ENCODE results near the gene SPRYD3. TPM values are rescaled to one million over a fixed set of nuclear protein-coding genes. Genes with fewer than 3 reads are reported as not detected.

The SPRYD3 gene
- total and polyA plus RNA-seq, 2 of the 4 experiments (the other 2 are of a cell fraction) = 25.6 to 27.8 TPM

DNA sequence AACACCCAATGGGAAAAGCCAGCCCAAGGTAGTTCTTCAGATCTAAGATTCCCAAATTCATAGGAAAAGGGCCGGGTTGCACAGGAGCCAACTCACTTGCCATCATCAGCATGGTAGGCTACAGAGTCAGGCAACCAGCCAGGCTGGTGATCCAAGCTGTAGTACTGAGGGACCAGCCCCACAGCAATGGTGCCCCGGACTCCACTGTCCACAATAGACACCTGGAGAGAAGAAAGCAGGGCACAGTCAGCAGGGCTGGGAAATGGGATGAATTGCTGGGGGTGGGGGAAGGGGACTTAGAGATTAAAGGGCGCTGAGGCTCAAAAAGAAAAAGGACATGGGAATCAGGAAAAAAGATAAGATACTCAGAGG, 4.2 kb downstream of the SPRYD3 start:
- ChIA-PET CTCF (interaction anchor here (1.8 kb wide), 1 partner anchor 9 kb away, joined by 5 read pairs; no protein-coding TSS in a partner anchor), POLR2A (ENCODE audit: unreplicated experiment) (no interaction called here)
- H2BK120ac ChIP-seq (ENCODE audit: low read depth, low read length) = no peak overlapping the region
- DNase-seq (no peak), ATAC-seq (ENCODE audit: low read depth) (no peak)
- H3K9me1 ChIP-seq (ENCODE audit: insufficient read depth, low read length) = peaks cover 19% of the 10 kb centered on the region
- dilution Hi-C loops (cut with HindIII; ENCODE audit: low sequenced_read_pairs, unreplicated experiment) (no loop called here), intact Hi-C loops (cut with micrococcal nuclease) (no loop called here), in situ Hi-C loops (cut with MboI; ENCODE audit: low sequenced_read_pairs) (no loop called here)
- no peak overlapping the region for H2AK5ac ChIP-seq (ENCODE audit: low read depth, low read length)
- H3K4ac ChIP-seq (ENCODE audit: low read depth, low read length) = no peak overlapping the region
- no peak overlapping the region for H3K27ac ChIP-seq (ENCODE audit: insufficient read depth, low read length)
- H3K18ac ChIP-seq (ENCODE audit: low read depth, low read length) = no peak overlapping the region
- H4K8ac ChIP-seq (ENCODE audit: low read depth in 2 of 2, low read length in 2 of 2) = no peak overlapping the region
- no TSS peak for BruUV-seq (replicated peaks)
- WGBS, 2 experiments (ENCODE audit: extremely low coverage in 2 of 2, insufficient read length in 1 of 2) = 100% methylated on average over 1 of the region's 3 CpGs; no CpG with 5 or more reads in 1 of the 2 experiments
- H3K56ac ChIP-seq (ENCODE audit: extremely low read depth, insufficient read depth, low read length) = no peak overlapping the region
- H3K4me3 ChIP-seq (ENCODE audit: insufficient read depth, low read depth, low read length) = no peak overlapping the region
- H3K9me3 ChIP-seq (ENCODE audit: control insufficient read depth, insufficient read depth, low read length) = no peaks in the 10 kb centered on the region
- H3K9ac ChIP-seq (ENCODE audit: low read depth, low read length) = no peak overlapping the region
- TF ChIP-seq RCOR1 (IDR thresholded peaks at IDR 0.05; ENCODE audit: insufficient replicate concordance, low read length) (no peak), SMC3 (IDR thresholded peaks at IDR 0.05; ENCODE audit: low read depth, low read length) (no peak), CHD1 (IDR thresholded peaks at IDR 0.05; ENCODE audit: low read depth, low read length) (no peak), MXI1 (IDR thresholded peaks at IDR 0.05; ENCODE audit: borderline replicate concordance, low read depth, low read length) (no peak), NFE2L2 (IDR thresholded peaks at IDR 0.05; ENCODE audit: low read depth, low read length) (no peak), POLR2A (IDR thresholded peaks at IDR 0.05; ENCODE audit: low read depth, low read length) (no peak), MAFK (IDR thresholded peaks at IDR 0.05; ENCODE audit: low read depth, low read length) (no peak), RFX5 (IDR thresholded peaks at IDR 0.05; ENCODE audit: low read depth, low read length) (no peak), RAD21 (IDR thresholded peaks at IDR 0.05; ENCODE audit: low read length) (no peak), BHLHE40 (IDR thresholded peaks at IDR 0.05; ENCODE audit: low read depth, low read length) (no peak), FOS (IDR thresholded peaks at IDR 0.05; ENCODE audit: low read depth, low read length) (no peak), MAZ (IDR thresholded peaks at IDR 0.05; ENCODE audit: borderline replicate concordance, low read depth, low read length) (no peak)
- TF ChIP-seq, protein P1, sequence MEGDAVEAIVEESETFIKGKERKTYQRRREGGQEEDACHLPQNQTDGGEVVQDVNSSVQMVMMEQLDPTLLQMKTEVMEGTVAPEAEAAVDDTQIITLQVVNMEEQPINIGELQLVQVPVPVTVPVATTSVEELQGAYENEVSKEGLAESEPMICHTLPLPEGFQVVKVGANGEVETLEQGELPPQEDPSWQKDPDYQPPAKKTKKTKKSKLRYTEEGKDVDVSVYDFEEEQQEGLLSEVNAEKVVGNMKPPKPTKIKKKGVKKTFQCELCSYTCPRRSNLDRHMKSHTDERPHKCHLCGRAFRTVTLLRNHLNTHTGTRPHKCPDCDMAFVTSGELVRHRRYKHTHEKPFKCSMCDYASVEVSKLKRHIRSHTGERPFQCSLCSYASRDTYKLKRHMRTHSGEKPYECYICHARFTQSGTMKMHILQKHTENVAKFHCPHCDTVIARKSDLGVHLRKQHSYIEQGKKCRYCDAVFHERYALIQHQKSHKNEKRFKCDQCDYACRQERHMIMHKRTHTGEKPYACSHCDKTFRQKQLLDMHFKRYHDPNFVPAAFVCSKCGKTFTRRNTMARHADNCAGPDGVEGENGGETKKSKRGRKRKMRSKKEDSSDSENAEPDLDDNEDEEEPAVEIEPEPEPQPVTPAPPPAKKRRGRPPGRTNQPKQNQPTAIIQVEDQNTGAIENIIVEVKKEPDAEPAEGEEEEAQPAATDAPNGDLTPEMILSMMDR (conservative IDR thresholded peaks at IDR 0.05; ENCODE audit: low read depth, low read length) = no peak
- TF ChIP-seq, protein P2, sequence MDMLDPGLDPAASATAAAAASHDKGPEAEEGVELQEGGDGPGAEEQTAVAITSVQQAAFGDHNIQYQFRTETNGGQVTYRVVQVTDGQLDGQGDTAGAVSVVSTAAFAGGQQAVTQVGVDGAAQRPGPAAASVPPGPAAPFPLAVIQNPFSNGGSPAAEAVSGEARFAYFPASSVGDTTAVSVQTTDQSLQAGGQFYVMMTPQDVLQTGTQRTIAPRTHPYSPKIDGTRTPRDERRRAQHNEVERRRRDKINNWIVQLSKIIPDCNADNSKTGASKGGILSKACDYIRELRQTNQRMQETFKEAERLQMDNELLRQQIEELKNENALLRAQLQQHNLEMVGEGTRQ (IDR thresholded peaks at IDR 0.05; ENCODE audit: low read depth, low read length) = no peak
- H3K4me2 ChIP-seq (ENCODE audit: low read depth, low read length) = no peak overlapping the region
- no peak overlapping the region for H2BK5ac ChIP-seq (ENCODE audit: low read depth, low read length, poor library complexity, severe bottlenecking)
- no peak overlapping the region for H2AFZ ChIP-seq (replicated peaks; ENCODE audit: low read length, poor library complexity)
- no peaks in the 10 kb centered on the region for H3K27me3 ChIP-seq (ENCODE audit: control insufficient read depth, insufficient read depth, low read length)
- peaks cover 31 to 71% of the 10 kb centered on the region in 2 experiments for H3K79me1 ChIP-seq (ENCODE audit: low read depth in 1 of 2, low read length in 2 of 2)
- H2BK20ac ChIP-seq (ENCODE audit: low read depth, low read length) = no peak overlapping the region
- no peak overlapping the region for H3K14ac ChIP-seq (replicated peaks; ENCODE audit: low read depth, low read length)
- peaks cover 20% of the 10 kb centered on the region for H3K4me1 ChIP-seq (ENCODE audit: control insufficient read depth, insufficient read depth, low read length)
- peaks cover 29% of the 10 kb centered on the region for H3K36me3 ChIP-seq (ENCODE audit: control insufficient read depth, insufficient read depth, low read length)
- H3K23ac ChIP-seq (ENCODE audit: low read depth, low read length) = no peak overlapping the region
- H2AK9ac ChIP-seq (replicated peaks; ENCODE audit: low read depth, low read length, poor library complexity) = no peak overlapping the region
- H4K20me1 ChIP-seq (ENCODE audit: insufficient read depth, low read length) = no peaks in the 10 kb centered on the region
- H4K5ac ChIP-seq (ENCODE audit: low read depth, low read length) = no peak overlapping the region
- H4K91ac ChIP-seq (ENCODE audit: insufficient read depth, low read depth, low read length) = no peak overlapping the region
- no peak overlapping the region for H2BK15ac ChIP-seq (ENCODE audit: low read depth, low read length)

All from IMR-90 (cell line).